ENCODE measurements around the gene RASSF3.

Gene RASSF3

GRCh38 chr12:64723630-64724029, 113.3 kb downstream of the RASSF3 start:
- DNase-seq (ENCODE audit: low read depth in 2 of 2): no peak

- DNase-seq (ENCODE audit: low read depth in 2 of 2): no peak
These were observed 114.0 kb downstream of the RASSF3 start for GRCh38 chr12:64724201-64724745.

- no peak for DNase-seq (ENCODE audit: low read depth in 2 of 2)
These were observed 119.8 kb downstream of the RASSF3 start for GRCh38 chr12:64729909-64730587.

- DNase-seq (ENCODE audit: low read depth in 2 of 2): no peak
These were observed 120.3 kb downstream of the RASSF3 start for GRCh38 chr12:64730588-64730969.

- no peak for DNase-seq (ENCODE audit: low read depth in 2 of 2)
These were observed 121.4 kb downstream of the RASSF3 start for GRCh38 chr12:64731683-64732082.

GRCh38 chr12:64733857-64734256, 123.6 kb downstream of the RASSF3 start:
- DNase-seq (ENCODE audit: low read depth in 2 of 2): no peak

- no peak for DNase-seq (ENCODE audit: low read depth in 2 of 2)
These were observed 125.1 kb downstream of the RASSF3 start for GRCh38 chr12:64735442-64735841.

- DNase-seq (ENCODE audit: low read depth in 2 of 2): no peak
These were observed 126.5 kb downstream of the RASSF3 start for GRCh38 chr12:64736771-64737170.

- no peak for DNase-seq (ENCODE audit: low read depth in 2 of 2)
These were observed 127.2 kb downstream of the RASSF3 start for GRCh38 chr12:64737539-64737938.

- DNase-seq (ENCODE audit: low read depth in 2 of 2): no peak
These were observed 129.5 kb downstream of the RASSF3 start for GRCh38 chr12:64739778-64740177.

- no peak for DNase-seq (ENCODE audit: low read depth in 2 of 2)
These were observed 130.4 kb downstream of the RASSF3 start for GRCh38 chr12:64740646-64741045.

GRCh38 chr12:64742416-64742815, 132.1 kb downstream of the RASSF3 start:
- DNase-seq (ENCODE audit: low read depth in 2 of 2): no peak

- DNase-seq (ENCODE audit: low read depth in 2 of 2): no peak
These were observed 132.9 kb downstream of the RASSF3 start for GRCh38 chr12:64743206-64743605.

GRCh38 chr12:64744422-64745258, 134.3 kb downstream of the RASSF3 start:
- DNase-seq (ENCODE audit: low read depth in 2 of 2): no peak

GRCh38 chr12:64745259-64745807, 135.0 kb downstream of the RASSF3 start:
- DNase-seq (ENCODE audit: low read depth in 2 of 2): no peak

GRCh38 chr12:64745980-64746379, 135.7 kb downstream of the RASSF3 start:
- DNase-seq (ENCODE audit: low read depth in 2 of 2): no peak

- DNase-seq (ENCODE audit: low read depth in 2 of 2): no peak
These were observed 136.4 kb downstream of the RASSF3 start for GRCh38 chr12:64746663-64747062.
